NCI-H345 treated with DMSO at 0.1 percent for 48 hours (cell line): ENCODE data around the gene SMKR1.
"Not testable (repeated sequence)": the region's sequence is repeated elsewhere in the genome, so short reads cannot be mapped to it uniquely, and the experiment has no call there.

ENCODE experiments used
- DNase-seq: peaks from one replicate; lab custom pipeline; 2025; ENCODE audit not compliant: unreplicated experiment; lab: John Stamatoyannopoulos, UW

Gene SMKR1

DNA sequence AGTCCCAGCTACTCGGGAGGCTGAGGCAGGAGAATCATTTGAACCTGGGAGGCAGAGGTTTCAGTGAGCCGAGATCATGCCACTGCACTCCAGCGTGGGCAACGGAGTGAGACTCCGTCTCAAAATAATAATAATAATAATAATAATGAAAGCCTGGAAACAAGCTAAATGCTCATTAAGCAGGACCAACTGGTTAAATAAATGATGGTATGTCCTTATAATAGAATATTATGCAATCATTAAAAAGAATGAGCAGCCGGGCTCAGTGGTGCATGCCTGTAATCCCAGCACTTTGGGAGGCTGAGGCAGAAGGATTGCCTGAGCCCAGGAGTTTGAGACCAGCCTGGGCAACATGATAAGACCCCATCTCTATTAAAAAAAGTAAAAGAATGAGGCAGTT lies 21.0 kb upstream of the SMKR1 start:
- not testable (repeated sequence) for DNase-seq

- no peak for DNase-seq
Measured at GRCh38 chr7:129482781-129483180, 19.6 kb upstream of the SMKR1 start.

DNA sequence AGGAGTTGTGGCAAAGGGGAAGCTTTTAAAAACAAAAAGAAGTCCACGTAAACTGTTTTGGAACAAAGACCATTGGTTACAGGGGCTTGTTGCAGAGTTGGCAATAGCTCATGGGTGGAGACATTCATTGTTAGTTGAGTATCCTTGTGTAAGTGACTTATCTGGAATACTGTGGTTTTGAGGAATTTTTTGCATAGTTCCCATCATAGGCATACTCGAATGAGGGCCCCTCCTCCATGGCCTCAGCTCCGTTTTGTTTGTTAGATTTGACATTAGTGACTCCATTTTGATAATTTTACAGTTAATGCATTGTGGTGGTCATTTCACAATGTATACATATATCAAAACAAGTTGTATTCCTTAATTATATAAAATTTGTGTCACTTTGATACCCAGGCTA lies 12.8 kb upstream of the SMKR1 start:
- DNase-seq: no peak

DNA sequence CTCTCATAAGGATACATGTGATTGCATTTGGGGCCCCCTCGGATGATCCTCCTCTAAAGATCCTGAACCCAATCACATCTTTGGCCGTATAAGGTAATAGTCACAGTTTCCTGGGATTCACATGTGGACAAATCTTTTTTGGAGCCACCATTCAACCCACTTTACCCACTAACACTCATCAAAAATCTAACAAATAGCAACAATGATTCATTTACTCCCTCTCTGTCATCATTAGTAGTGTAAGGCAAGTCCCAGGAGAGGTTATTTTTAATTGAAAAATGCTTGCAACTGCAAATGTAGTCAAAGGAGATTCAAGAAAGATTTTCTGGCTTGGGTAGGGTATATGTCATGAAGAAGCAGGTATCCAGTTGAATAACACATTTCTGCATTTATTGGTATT lies 9.9 kb upstream of the SMKR1 start:
- no peak for DNase-seq

DNA sequence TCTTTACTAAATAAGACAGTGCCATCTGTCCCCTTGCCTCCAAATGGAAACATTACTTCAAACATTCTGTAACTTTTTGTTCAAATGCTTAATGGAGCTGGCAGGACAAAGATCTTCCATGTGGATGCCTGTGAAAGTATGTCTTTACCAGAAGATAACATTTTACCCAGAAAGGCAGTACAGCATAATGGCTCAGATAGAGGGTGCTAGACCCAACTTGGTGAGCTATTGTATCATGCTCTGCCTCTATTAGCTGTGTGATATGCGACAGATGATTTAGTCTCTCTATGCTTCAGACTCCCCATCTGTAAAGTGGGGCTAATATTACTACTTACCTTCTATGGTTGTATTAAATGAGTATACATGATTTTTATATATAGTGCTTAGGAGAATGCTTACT lies 8.8 kb upstream of the SMKR1 start:
- DNase-seq: no peak

DNA sequence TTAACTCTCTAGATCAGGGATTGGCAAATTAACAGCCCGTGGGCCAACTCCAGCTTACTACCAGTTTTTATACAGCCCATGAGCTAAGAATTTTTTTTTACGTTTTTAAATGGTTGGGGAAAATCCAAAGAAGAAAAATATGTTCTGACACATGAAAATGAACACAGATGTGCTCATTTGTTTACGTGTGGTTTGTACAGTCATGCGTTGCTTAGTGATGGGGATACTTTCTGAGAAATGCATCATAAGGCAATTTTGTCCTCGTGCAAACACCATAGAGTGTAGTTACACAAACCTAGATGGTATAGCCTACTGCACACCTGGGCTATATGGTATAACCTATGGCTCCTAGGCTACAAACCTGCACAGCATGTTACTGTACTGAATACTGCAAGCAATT lies 8.3 kb upstream of the SMKR1 start:
- DNase-seq: no peak

- no peak for DNase-seq
Measured at GRCh38 chr7:129495987-129496386, 6.3 kb upstream of the SMKR1 start.

- no peak for DNase-seq
Measured at GRCh38 chr7:129496653-129497052, 5.7 kb upstream of the SMKR1 start.

GRCh38 chr7:129497156-129497555 lies 5.2 kb upstream of the SMKR1 start:
- no peak for DNase-seq

GRCh38 chr7:129498021-129498420 lies 4.3 kb upstream of the SMKR1 start:
- DNase-seq: no peak

- DNase-seq: no peak
Measured at GRCh38 chr7:129499999-129500398, 2.3 kb upstream of the SMKR1 start.

GRCh38 chr7:129502708-129503685 lies 666 bp downstream of the SMKR1 start:
- DNase-seq: no peak

DNA sequence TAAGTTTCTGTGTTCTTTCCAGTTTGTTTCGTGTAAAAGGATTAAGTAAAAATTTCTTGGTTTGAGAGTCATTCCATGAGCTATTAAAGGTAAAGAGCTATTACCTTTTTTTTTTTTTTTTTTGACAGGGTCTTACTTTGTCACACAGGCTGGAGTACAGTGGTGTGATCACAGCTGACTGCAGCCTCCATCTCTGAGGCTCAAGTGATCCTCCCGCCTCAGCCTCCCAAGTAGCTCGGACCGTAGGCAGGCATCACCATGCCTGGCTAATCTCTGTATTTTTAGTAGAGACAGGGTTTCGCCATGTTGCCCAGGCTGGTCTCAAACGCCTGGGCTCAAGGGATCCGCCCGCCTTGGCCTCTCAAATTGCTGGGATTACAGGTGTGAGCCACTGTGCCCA lies 1.4 kb downstream of the SMKR1 start:
- DNase-seq: no peak

DNA sequence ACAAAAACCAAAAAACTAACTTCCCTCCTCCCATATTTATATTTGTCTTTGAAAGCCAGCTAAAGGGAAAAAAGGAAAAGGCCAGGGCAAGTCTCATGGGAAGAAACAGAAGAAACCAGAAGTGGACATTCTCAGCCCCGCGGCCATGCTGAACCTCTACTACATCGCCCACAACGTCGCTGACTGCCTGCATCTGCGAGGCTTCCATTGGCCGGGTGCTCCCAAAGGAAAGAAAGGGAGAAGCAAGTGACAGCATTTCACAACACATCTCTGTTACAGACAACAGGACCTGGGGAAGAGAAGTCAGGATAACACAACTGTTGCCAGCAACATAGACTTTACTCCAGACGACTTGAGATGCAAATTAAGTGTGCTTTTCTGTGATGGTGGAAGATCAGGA lies 9.9 kb downstream of the SMKR1 start:
- DNase-seq: no peak

DNA sequence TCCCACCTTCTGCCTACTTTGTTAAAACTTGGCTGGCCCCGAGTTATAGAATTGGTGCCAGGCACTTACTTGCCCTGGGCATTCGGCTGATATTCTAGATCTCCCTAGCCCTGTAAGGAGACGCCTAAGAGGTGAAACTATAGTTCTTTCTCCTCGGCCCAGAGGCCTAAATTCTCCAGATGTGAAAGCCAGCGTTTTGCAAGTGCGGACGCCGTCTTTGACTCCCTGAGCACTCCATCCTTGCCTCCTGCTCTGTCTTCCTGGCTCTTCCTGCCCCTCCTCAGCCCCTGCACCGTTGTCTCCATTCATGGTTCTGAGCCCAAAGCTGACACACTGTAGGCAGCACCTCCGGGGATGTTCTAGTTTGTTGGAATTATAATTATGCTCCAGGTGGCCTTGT lies 11.2 kb downstream of the SMKR1 start:
- no peak for DNase-seq

DNA sequence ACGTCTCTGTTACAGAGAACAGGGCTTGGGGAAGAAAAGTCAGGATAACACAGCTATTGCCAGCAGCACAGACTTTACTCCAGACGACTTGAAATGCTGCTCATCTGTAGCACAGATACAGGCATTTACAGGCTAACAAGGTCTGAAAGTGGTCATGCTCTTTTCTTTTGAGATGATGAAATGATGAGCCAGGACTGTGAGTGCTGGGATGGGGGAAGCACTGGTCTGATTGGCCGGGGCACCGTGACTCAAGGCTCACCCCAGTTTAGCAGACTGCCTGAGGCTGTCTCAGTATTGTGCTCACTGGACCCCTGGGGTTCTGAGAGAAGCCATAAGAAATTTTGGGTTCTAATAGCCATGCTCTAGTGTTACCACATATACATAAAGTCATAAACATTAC lies 12.4 kb downstream of the SMKR1 start:
- DNase-seq: no peak

DNA sequence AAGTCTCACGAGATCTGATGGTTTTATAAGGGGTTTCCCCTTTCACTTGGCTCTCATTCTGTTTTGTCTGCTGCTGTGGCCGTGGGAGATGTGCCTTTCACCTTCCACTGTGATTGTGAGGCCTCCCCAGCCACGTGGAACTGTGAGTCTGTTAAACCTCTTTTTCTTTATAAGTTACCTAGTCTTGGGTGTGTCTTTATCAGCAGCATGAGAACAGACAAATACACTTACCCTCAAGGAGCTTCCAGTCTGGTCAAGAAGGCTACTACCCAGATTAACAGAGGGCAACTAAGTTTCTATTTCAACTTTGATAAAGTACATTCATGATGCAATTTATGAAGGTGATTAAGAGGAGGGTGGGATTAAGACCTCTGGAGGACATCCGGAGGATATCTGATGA lies 13.1 kb downstream of the SMKR1 start:
- DNase-seq: no peak

- DNase-seq: no peak
Measured at GRCh38 chr7:129517931-129518330, 15.6 kb downstream of the SMKR1 start.

DNA sequence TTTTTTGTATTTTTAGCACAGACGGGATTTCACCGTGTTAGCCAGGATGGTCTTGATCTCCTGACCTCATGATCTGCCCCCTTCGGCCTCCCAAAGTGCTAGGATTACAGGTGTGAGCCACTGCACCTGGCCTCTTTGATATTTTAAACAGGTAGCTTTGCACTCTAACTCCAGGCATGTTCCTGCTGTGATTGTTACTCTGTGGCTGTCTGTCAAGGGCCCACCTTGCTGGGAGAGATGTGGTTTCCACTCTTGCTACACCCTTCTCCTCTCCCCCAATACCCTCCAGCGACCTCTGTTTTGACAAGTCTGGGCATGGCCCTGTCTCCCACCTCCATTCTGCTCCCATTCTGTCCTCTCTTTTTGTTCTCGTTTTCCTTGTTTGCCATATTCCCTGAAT lies 17.1 kb downstream of the SMKR1 start:
- no peak for DNase-seq

- DNase-seq: no peak
Measured at GRCh38 chr7:129522088-129522970, 20.0 kb downstream of the SMKR1 start.

DNA sequence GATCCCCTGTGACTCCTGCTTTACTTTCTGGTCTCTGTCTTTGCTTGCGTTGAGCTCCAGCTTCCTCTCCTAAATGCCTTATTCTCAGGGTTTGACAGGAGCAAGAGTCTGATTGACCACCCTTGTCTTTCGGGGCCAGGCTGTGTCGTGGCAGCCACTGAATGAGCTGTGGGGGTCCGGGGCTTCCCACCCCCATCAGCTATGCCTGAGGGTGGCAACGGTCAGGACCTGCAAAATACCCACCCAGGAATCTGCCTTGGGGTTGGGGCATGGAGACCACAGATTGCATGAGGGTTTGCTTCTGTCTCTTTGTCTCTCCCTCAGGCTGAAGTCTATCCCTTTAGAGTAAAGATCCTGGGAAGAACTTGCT lies 20.6 kb downstream of the SMKR1 start:
- DNase-seq: no peak

DNA sequence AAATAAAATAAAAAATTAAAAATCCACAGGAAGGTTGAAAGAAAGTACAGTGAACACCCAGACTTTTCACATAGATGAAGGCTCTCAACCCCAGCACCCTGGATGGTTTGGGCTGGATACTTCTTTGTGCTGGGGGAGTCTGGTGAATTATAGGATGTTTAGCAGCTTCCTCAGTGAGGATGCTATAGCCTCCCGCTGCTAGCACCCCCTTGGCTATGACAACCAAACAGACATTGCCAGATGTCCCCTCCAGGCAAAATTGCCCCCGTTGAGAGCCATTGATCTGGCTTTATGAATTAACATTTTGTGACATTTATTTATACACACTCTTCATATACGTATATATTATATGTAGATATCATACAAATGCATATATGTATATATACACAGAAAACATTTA lies 21.6 kb downstream of the SMKR1 start:
- no peak for DNase-seq
